Measurements from ENCODE around the gene TMEM143. TPM values are rescaled to one million over a fixed set of nuclear protein-coding genes. Genes with fewer than 3 reads are reported as not detected.

The TMEM143 gene
- total and polyA plus RNA-seq, 2 of the 8 experiments (the other 6 are each of a cell fraction or from before 2014, with no cell fraction given) = 14.2 to 19.1 TPM

DNA sequence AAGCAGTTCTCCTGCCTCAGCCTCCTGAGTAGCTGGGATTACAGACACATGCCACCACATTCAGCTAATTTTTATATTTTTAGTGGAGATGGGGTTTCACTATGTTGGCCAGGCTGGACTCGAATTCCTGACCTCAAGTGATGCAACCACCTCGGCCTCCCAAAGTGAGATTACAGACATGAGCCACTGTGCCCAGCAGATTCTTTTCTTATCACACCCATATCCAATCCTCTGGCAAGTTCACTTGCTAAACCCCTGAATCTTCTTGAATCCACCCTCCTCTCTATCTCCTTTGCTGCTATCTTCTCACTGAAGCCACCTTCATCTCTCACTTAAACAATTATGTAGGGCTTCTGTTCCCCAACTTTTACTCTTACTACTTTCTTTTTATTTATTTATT is 17.5 kb downstream of the TMEM143 start:
- Histone ChIP-seq H2BK15ac (ENCODE audit: low read length) (no peak overlapping the region), H4K5ac (ENCODE audit: insufficient read length, low read depth, low read length) (no peak overlapping the region), H3K27me3 (replicated peaks in 1 of 4; ENCODE audit: control insufficient read depth in 3 of 4, extremely low read depth in 1 of 4, insufficient read depth in 3 of 4, low read length in 3 of 4) (no peaks in the 10 kb centered on the region), H2BK120ac (replicated peaks; ENCODE audit: low read depth, low read length) (no peak overlapping the region), H3K9me3 (ENCODE audit: insufficient read depth in 2 of 2, low read depth in 1 of 2, low read length in 1 of 2) (no peaks in the 10 kb centered on the region), H3K14ac (ENCODE audit: insufficient read length) (no peak overlapping the region), H3K23ac (ENCODE audit: insufficient read length) (no peak overlapping the region), H3K4me1 (replicated peaks in 1 of 4; ENCODE audit: control insufficient read depth in 3 of 4, insufficient read depth in 4 of 4, low read length in 3 of 4) (peaks cover 0 to 4% (median under 1%) of the 10 kb centered on the region in 4 experiments; a peak in 2 of 7 replicates), H3K9ac (replicated peaks in 1 of 4; ENCODE audit: extremely low read depth in 1 of 4, low read depth in 3 of 4, low read length in 3 of 4) (no peak overlapping the region), H4K91ac (replicated peaks; ENCODE audit: insufficient read length, low read length) (no peak overlapping the region), H2BK20ac (ENCODE audit: low read length) (no peak overlapping the region), H2BK5ac (ENCODE audit: low read depth, low read length) (no peak overlapping the region), H3K4me3 (ENCODE audit: extremely low read depth in 1 of 4, insufficient read depth in 2 of 4, low read depth in 3 of 4, low read length in 4 of 4) (no peak overlapping the region), H3K56ac (replicated peaks; ENCODE audit: insufficient read length, low read depth, low read length) (no peak overlapping the region), H3K36me3 (ENCODE audit: control insufficient read depth in 2 of 4, insufficient read depth in 4 of 4, low read length in 3 of 4) (no peaks in the 10 kb centered on the region), H3K4ac (replicated peaks; ENCODE audit: insufficient read length, low read depth, low read length) (no peak overlapping the region), H2AK5ac (ENCODE audit: low read depth, low read length) (no peak overlapping the region), H3K4me2 (ENCODE audit: insufficient read depth in 1 of 2, low read depth in 2 of 2, low read length in 2 of 2) (no peak overlapping the region), H3K79me1 (ENCODE audit: low read depth, low read length) (no peaks in the 10 kb centered on the region), H3K23me2 (ENCODE audit: low read depth, low read length) (no peaks in the 10 kb centered on the region; the same call in 1 of the 2 replicates), H4K8ac (ENCODE audit: extremely low read depth, insufficient read depth, low read length) (no peak overlapping the region), H2BK12ac (ENCODE audit: low read depth, low read length) (no peak overlapping the region), H3K79me2 (ENCODE audit: control insufficient read depth in 1 of 2, insufficient read depth in 2 of 2, low read length in 2 of 2) (no peaks in the 10 kb centered on the region), H2AFZ (ENCODE audit: low read length) (no peak overlapping the region), H4K20me1 (replicated peaks in 1 of 2; ENCODE audit: control insufficient read depth in 1 of 2, insufficient read depth in 2 of 2, low read length in 2 of 2) (no peaks in the 10 kb centered on the region), H3K27ac (ENCODE audit: low read depth, low read length) (no peak overlapping the region), H3K18ac (ENCODE audit: extremely low read depth, low read length) (no peak overlapping the region)
- DNase-seq (ENCODE audit: low read depth in 1 of 2, low spot score in 2 of 2) (no peak), FAIRE-seq (no peak)
- POLR2A ChIA-PET (ENCODE audit: partially characterized antibody) = no interaction called here
- 95% methylated on average over 2 of the region's 2 CpGs; no CpG with 5 or more reads in 1 of the 2 experiments for WGBS, 2 experiments (ENCODE audit: extremely low coverage in 1 of 2, insufficient coverage in 1 of 2, insufficient read length in 1 of 2, insufficient replicate concordance in 2 of 2, low coverage in 1 of 2, low lambda C conversion rate in 2 of 2, missing lambda C conversion rate in 1 of 2)
- CTCF ChIA-PET (ENCODE audit: partially characterized antibody) = interaction anchor here (0.8 to 2.5 kb wide), 9 partner anchors 8 to 207 kb away, joined by 3 to 9 read pairs (median 3); no protein-coding TSS in a partner anchor
- TF ChIP-seq SP1 (IDR thresholded peaks at IDR 0.05; ENCODE audit: low read depth, low read length) (no peak), PHF8 (conservative IDR thresholded peaks at IDR 0.05; ENCODE audit: low read depth, low read length) (no peak), YY1 (IDR thresholded peaks at IDR 0.05; ENCODE audit: low read depth, low read length) (no peak), SUZ12 (IDR thresholded peaks at IDR 0.05; ENCODE audit: low read length) (no peak), TBP (IDR thresholded peaks at IDR 0.05; ENCODE audit: low read depth, low read length) (no peak), SIRT6 (IDR thresholded peaks at IDR 0.05; ENCODE audit: low read length) (no peak), RXRA (IDR thresholded peaks at IDR 0.05; ENCODE audit: insufficient read depth, low read depth, low read length) (no peak), EGR1 (IDR thresholded peaks at IDR 0.05; ENCODE audit: borderline replicate concordance, low read depth, low read length) (no peak), GTF2F1 (IDR thresholded peaks at IDR 0.05; ENCODE audit: borderline replicate concordance, low read depth, low read length) (no peak), SRF (IDR thresholded peaks at IDR 0.05; ENCODE audit: low read depth, low read length) (no peak), TEAD4 (IDR thresholded peaks at IDR 0.05; ENCODE audit: low read depth, low read length) (no peak), JUND (IDR thresholded peaks at IDR 0.05; ENCODE audit: low read length) (no peak)
- TF ChIP-seq, protein P1, sequence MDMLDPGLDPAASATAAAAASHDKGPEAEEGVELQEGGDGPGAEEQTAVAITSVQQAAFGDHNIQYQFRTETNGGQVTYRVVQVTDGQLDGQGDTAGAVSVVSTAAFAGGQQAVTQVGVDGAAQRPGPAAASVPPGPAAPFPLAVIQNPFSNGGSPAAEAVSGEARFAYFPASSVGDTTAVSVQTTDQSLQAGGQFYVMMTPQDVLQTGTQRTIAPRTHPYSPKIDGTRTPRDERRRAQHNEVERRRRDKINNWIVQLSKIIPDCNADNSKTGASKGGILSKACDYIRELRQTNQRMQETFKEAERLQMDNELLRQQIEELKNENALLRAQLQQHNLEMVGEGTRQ (IDR thresholded peaks at IDR 0.05; ENCODE audit: low read length) = no peak
